ENCODE data around the gene SPINK6. TPM values are rescaled to one million over a fixed set of nuclear protein-coding genes. Genes with fewer than 3 reads are reported as not detected.

The SPINK6 gene
- total and polyA plus RNA-seq, 2 donors (not counting 1 experiment from before 2014, with no cell fraction given), result not detected

DNA sequence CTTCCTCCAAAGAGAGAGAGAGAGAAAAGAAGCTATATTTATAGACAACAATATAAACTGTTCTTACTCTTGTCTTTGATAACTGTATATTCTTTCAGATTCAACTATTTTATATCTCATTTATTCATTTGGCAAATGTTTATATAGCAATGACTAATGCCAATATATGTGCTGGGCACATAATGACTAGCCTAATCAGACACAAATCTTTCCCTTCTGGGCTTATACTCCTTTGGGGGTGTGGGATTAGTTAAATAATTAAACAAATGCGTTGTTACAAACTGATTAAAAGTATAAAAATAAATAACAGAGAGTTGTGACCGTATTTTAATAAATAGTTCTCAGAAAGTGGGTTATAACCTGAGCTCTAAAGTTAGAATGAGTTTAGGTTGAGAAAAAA, 30.5 kb upstream of the SPINK6 start:
- no peaks in the 10 kb centered on the region for H3K9me3 Mint-ChIP-seq (ENCODE audit: insufficient read depth)
- CTCF ChIA-PET, result interaction anchor here (0.5 kb wide), 1 partner anchor 290 kb away, joined by 3 read pairs; no protein-coding TSS in a partner anchor
- no peak overlapping the region for H3K4me3 Mint-ChIP-seq
- ATAC-seq (ENCODE audit: low read depth) (no peak), DNase-seq (no peak)
- Histone ChIP-seq H3K27me3 (replicated peaks in 1 of 4; ENCODE audit: control extremely low read depth in 1 of 4, control insufficient read depth in 3 of 4, insufficient read depth in 4 of 4, low read length in 3 of 4) (no peaks in the 10 kb centered on the region), H3K79me2 (ENCODE audit: control insufficient read depth, insufficient read depth, low read length) (no peaks in the 10 kb centered on the region), H3K36me3 (replicated peaks in 1 of 2; ENCODE audit: control extremely low read depth in 1 of 2, control insufficient read depth in 1 of 2, extremely low read depth in 1 of 2, insufficient read depth in 2 of 2, low read length in 1 of 2) (no peaks in the 10 kb centered on the region), H3K4me2 (replicated peaks; ENCODE audit: low read depth, low read length, poor library complexity, severe bottlenecking) (no peak overlapping the region), H2AFZ (ENCODE audit: insufficient read depth, low read depth, low read length, poor library complexity, severe bottlenecking) (no peak overlapping the region), H3K4me1 (ENCODE audit: control insufficient read depth in 2 of 2, insufficient read depth in 2 of 2, low read length in 2 of 2) (no peaks in the 10 kb centered on the region), H3K4me3 (ENCODE audit: control extremely low read depth in 1 of 5, extremely low read depth in 1 of 5, insufficient read depth in 1 of 5, low read depth in 2 of 5, low read length in 4 of 5) (no peak overlapping the region), H3K9me3 (ENCODE audit: control extremely low read depth in 1 of 3, control insufficient read depth in 2 of 3, insufficient read depth in 1 of 3, low read length in 2 of 3) (no peaks in the 10 kb centered on the region), H4K20me1 (ENCODE audit: control insufficient read depth, insufficient read depth, low read length, poor library complexity, severe bottlenecking) (no peaks in the 10 kb centered on the region), H3K27ac (ENCODE audit: low read length in 2 of 2) (no peak overlapping the region), H3K9ac (ENCODE audit: low read length) (no peak overlapping the region)
- 100% methylated on average over 1 of the region's 2 CpGs for WGBS (ENCODE audit: insufficient coverage)
- no peak for TF ChIP-seq CTCF (IDR thresholded peaks at IDR 0.05)
- TF ChIP-seq EZH2 (IDR thresholded peaks at IDR 0.05; ENCODE audit: borderline replicate concordance, insufficient read depth, low read depth, low read length, poor library complexity, severe bottlenecking), result no peak
- no peak overlapping the region for H3K27ac Mint-ChIP-seq
- no peaks in the 10 kb centered on the region for H3K4me1 Mint-ChIP-seq
- intact Hi-C loops (cut with micrococcal nuclease), result loop anchor here (10.0 kb wide), 1 partner anchor 942 kb away; no protein-coding TSS in a partner anchor
- peaks cover 11% of the 10 kb centered on the region for H3K27me3 Mint-ChIP-seq
- POLR2A ChIA-PET, result no interaction called here

GRCh38 chr5:148176480-148176879, 26.4 kb upstream of the SPINK6 start:
- Mint-ChIP-seq H3K4me3 (no peak overlapping the region), H3K27ac (no peak overlapping the region), H3K4me1 (no peaks in the 10 kb centered on the region), H3K9me3 (ENCODE audit: insufficient read depth) (no peaks in the 10 kb centered on the region), H3K27me3 (peaks cover 17% of the 10 kb centered on the region)
- ATAC-seq (ENCODE audit: low read depth) (no peak), DNase-seq (no peak)
- Histone ChIP-seq H2AFZ (ENCODE audit: insufficient read depth, low read depth, low read length, poor library complexity, severe bottlenecking) (no peak overlapping the region), H4K20me1 (ENCODE audit: control insufficient read depth, insufficient read depth, low read length, poor library complexity, severe bottlenecking) (no peaks in the 10 kb centered on the region), H3K27ac (ENCODE audit: low read length in 2 of 2) (no peak overlapping the region), H3K9me3 (ENCODE audit: control extremely low read depth in 1 of 3, control insufficient read depth in 2 of 3, insufficient read depth in 1 of 3, low read length in 2 of 3) (no peaks in the 10 kb centered on the region), H3K9ac (ENCODE audit: low read length) (no peak overlapping the region), H3K4me2 (replicated peaks; ENCODE audit: low read depth, low read length, poor library complexity, severe bottlenecking) (no peak overlapping the region), H3K4me1 (ENCODE audit: control insufficient read depth in 2 of 2, insufficient read depth in 2 of 2, low read length in 2 of 2) (no peaks in the 10 kb centered on the region), H3K79me2 (ENCODE audit: control insufficient read depth, insufficient read depth, low read length) (no peaks in the 10 kb centered on the region), H3K36me3 (replicated peaks in 1 of 2; ENCODE audit: control extremely low read depth in 1 of 2, control insufficient read depth in 1 of 2, extremely low read depth in 1 of 2, insufficient read depth in 2 of 2, low read length in 1 of 2) (no peaks in the 10 kb centered on the region), H3K4me3 (ENCODE audit: control extremely low read depth in 1 of 5, extremely low read depth in 1 of 5, insufficient read depth in 1 of 5, low read depth in 2 of 5, low read length in 4 of 5) (no peak overlapping the region), H3K27me3 (replicated peaks in 1 of 4; ENCODE audit: control extremely low read depth in 1 of 4, control insufficient read depth in 3 of 4, insufficient read depth in 4 of 4, low read length in 3 of 4) (no peaks in the 10 kb centered on the region)
- TF ChIP-seq EZH2 (IDR thresholded peaks at IDR 0.05; ENCODE audit: borderline replicate concordance, insufficient read depth, low read depth, low read length, poor library complexity, severe bottlenecking) (no peak), CTCF (IDR thresholded peaks at IDR 0.05) (no peak)
- CTCF ChIA-PET, result no interaction called here
- 83% methylated on average over 2 of the region's 2 CpGs for WGBS (ENCODE audit: insufficient coverage)
- POLR2A ChIA-PET, result no interaction called here
- intact Hi-C loops (cut with micrococcal nuclease), result loop anchor here (10.0 kb wide), 1 partner anchor 938 kb away; no protein-coding TSS in a partner anchor
